ENCODE measurements around the gene CHSY3. TPM values are rescaled to one million over a fixed set of nuclear protein-coding genes. Genes with fewer than 3 reads are reported as not detected.

Gene CHSY3
- 1.7 and 3.7 TPM in 2 replicates for total RNA-seq

DNA sequence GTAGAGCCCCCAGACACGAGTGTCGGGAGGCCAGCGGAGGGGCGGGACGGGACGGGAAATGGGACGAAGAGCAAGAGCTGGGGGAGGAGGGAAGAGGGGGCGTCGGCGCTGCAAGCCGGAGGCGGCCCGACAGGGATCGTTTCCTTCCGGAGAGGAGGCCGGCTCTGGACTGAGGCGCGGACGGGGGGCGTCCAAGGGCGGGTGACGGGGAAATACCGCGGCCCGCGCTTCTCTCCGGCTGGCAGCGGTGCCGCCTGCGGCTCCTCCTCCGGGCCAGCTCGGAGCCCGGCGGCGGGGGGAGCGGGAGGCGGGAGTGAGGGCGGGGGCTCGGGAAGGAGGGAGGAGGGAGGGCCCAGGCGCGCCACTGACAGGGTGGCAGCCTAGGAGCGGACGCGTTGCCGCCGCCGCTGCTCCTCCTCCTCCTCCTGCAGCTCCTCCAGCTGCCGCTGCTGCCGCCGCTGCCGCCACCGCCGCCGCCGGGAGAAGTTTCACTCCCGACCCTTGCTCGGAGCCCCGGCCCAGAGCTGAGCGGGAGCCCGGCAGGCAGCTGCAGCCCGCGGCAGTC lies at the start of gene CHSY3:
TSS of gene CHSY3 (plus strand) at position 364 of the 565 bp plus-strand sequence.

Other genes starting within 250 kb of the CHSY3 start
- not detected in 2 replicates for gene MINAR2, start 156.4 kb upstream of the CHSY3 start, total RNA-seq

Measured in epithelial cell of alveolus of lung (primary cell).